Testis (tissue), 2 donors: ENCODE measurements around the gene AHDC1.

Experiments
- POLR2A ChIP-seq: fragments of 450-650 bp; IDR thresholded peaks from one replicate; pipeline ENCODE4 v1.6.1; 2017; ENCODE audit warnings: antibody characterized with exemption, mild to moderate bottlenecking, moderate library complexity
- TF ChIP-seq, protein P1 (sequence below), 3 experiments: fragments of 450-650 bp in 2 of 3; fragments of 200-600 bp in 1 of 3; sonication (generic) in 1 of 3; IDR thresholded peaks; one replicate each; pipeline ENCODE4 v1.5.1; 2016 to 2019; ENCODE audit warnings: antibody characterized with exemption in 3 of 3, mild to moderate bottlenecking in 2 of 3, moderate library complexity in 1 of 3

DNA sequence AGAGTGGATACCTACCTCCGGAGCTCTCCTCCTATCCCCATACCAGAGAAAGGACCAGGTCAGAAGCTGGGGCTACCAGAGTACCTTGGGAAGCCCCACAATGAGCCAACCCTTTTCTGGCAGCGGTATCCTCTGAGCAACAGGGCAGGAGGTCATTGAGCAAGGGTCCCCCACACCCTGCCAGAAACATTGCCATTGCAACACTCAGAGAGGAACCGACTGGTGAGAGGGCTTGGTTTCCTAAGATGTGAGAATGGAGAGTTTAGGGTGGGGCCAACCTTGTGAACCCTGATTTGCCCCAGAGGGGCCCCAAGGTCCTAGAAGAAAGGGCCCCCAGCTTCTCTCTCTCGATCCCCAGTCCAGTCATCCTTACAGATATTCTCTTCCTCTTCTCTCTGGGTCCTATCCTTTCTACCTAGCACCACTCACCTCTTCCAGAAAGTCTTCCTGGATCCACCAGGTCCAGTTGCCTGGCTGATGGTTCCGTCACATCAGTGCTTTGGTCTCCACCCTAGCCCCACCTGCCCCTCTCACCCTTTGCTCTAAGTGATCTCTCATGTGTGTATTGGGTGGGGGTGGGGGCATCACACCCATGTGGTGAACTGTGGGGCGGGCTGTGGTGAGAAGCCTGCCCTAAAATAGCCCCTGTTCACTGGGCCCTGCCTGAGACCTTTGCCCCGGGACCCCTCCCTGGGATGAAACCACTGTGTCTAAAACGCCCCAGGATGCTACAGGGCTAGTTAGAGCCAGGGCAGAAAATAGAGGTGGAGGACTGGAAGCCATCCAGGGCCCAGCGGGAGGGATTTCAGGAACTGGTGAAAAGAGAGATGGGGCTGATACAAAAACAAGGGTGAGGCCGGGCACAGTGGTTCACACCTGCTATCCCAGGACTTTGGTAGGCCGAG lies 22.3 kb upstream of the AHDC1 start:
- TF ChIP-seq POLR2A = no peak
- TF ChIP-seq, protein P1, sequence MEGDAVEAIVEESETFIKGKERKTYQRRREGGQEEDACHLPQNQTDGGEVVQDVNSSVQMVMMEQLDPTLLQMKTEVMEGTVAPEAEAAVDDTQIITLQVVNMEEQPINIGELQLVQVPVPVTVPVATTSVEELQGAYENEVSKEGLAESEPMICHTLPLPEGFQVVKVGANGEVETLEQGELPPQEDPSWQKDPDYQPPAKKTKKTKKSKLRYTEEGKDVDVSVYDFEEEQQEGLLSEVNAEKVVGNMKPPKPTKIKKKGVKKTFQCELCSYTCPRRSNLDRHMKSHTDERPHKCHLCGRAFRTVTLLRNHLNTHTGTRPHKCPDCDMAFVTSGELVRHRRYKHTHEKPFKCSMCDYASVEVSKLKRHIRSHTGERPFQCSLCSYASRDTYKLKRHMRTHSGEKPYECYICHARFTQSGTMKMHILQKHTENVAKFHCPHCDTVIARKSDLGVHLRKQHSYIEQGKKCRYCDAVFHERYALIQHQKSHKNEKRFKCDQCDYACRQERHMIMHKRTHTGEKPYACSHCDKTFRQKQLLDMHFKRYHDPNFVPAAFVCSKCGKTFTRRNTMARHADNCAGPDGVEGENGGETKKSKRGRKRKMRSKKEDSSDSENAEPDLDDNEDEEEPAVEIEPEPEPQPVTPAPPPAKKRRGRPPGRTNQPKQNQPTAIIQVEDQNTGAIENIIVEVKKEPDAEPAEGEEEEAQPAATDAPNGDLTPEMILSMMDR (IDR thresholded peaks at IDR 0.05) = no peak
